ENCODE results near the gene YTHDC1.

The YTHDC1 gene

DNA sequence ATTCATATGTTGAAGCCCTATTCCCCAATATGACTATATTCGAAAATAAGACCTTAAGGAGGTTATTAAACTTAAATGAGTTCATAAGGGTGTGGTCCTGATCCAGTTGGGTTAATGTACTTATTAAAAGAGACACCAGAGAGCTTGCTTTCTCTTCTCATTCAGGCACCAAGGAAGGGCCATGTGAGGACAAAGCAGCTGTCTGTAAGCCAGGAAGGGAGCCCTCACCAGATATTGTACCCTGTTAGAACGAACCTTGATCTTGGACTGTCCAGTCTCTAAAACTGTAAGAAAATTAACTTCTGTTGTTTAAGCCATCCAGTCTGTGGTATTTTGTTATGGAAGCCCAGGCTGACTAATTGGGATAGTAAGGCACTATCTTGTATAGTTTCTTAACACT is 9.1 kb upstream of the YTHDC1 start:
- no peak for FAIRE-seq

DNA sequence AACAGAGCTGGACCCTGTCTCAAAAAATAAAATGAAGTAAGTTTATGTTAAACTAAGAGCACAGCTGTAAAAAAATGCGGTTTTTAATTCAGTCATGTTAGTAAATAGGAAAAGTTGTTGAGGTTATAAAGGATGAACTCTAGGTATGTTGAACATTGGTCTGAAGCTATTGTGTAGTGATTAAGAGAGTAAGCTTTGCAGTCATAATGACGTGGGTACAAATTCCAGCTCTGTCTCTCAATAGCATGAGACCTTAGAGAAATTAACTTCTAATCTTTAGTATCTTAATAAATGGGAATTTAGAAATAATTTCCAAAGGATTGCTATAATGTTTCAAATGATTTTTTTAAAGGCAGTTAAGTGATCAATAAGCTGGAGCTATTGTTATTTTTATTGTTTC is 2.9 kb upstream of the YTHDC1 start:
- FAIRE-seq = no peak

DNA sequence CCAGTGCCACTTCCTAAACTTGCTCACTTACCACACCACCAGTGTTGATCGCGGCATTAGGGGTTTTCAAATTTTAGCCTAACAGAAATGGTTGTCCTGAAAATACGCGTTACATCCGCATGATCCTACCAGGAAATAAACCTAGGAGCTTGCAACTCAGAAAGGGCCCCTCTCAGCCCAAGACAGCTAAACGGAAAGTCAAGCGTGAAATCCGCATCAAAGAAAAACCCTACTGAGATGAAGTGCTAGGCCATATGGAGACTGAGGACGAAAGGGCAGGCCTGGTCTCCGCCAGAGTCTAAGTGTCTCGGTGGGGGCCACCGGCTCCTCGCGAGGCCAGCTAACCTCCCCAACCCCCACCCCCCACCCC is 626 bp downstream of the YTHDC1 start:
- FAIRE-seq = no peak

DNA sequence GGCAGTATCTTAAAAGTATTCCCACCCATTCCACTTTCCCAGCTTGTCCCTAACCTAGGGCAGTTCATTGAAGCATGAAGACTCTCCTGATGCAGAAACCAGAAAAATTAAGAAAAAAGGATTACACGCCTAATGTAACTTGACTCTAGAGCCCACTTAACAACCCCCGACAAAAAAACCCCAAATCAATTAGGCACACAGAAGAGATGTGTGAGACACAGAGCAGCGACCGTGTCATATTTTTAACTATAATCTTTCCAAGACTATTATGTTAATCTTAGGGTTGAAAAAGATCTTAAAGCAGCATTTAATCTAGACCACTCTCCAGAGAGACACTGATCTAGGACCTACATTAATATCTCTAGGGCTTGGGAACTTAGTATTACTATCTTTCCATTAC is 1.3 kb downstream of the YTHDC1 start:
- FAIRE-seq = no peak

DNA sequence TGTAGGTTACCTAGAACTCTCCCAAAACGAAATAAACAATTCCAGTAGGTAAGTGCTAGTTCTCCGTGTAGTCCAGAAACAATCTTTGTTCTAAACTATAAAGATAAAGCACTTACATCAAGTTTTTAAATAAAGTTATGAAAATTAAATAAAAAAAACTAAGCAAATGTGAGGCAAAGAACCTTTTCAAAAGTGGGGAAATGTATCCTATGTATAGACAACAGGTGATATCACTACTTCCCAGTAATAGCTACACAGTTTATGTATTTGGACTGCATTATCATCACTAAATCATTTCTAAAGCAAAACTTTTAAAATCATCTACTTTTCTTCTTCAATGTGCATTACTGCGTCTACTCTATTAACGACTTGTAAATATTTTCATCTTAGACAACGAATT is 2.0 kb downstream of the YTHDC1 start:
- no peak for FAIRE-seq

DNA sequence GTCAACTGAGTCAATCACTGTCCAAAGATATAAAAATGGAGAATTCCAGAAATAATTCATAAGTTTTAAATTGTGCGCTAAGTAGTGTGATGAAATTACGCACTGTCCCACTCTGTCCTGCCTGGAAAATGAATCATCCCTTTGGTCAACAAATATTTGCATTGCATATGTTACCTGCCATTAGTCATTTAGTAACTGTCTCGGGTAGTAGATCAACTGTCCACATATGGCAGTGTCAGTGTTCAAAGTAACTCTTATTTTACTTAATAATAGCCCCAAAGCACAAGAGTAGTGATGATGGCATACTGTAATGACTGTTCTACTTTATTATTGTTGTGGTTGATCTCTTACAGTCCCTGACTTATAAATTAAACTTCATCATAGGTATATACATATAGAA is 3.4 kb downstream of the YTHDC1 start:
- no peak for FAIRE-seq

DNA sequence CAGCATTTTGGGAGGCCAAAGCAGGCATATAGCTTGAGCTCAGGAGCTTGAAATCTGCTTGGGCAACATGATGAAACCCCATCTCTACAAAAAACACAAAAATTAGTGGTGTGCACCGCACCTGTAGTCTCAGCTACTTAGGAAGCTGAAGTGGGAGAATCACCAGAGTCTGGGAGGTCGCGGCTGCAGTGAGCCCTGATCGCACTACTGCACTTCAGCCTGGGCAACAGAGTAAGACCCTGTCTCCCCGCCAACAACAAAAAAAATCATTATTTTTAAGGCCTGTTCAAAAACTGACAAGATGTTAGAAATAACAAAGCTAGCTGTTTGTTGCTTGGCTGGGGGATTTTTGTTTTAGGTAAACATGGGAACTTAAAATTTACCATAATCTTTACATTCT is 5.1 kb downstream of the YTHDC1 start:
- FAIRE-seq = no peak

DNA sequence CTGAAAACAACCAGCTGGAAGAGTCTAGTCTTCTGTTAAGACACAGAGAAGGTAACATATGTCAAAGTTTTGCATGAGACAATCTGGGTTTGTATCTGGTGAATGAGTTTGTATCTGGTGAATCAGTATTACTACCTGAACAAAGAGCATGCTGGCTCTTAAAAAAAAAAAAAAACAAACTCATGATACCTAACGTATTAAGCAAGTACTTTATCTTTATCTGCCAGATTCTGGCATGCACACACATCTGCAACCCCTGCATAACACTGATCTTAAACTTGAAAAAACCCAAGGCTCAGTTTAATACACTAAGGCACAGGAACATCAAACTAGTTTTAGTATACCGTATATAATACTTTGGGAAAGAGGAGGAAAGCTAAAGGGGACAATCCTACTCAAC is 5.8 kb downstream of the YTHDC1 start:
- no peak for FAIRE-seq

DNA sequence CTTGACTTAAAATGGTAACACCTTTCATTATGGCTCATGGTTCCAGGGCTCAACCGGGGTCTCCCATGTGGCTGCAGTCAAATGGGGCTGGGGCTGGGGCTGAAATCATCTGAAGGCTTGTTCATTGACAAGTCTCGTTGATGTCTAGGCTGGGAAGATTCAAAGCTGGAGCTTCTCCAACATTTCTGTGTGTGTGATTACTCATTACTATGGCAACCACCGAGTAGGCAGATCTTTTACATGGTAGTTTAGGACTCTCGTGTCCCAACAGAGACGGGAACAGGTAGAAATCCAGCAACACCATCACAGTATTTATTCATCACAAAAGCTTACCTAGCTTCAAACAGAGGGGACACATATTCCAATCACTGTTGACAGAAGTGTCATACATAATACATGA is 7.8 kb downstream of the YTHDC1 start:
- no peak for FAIRE-seq

DNA sequence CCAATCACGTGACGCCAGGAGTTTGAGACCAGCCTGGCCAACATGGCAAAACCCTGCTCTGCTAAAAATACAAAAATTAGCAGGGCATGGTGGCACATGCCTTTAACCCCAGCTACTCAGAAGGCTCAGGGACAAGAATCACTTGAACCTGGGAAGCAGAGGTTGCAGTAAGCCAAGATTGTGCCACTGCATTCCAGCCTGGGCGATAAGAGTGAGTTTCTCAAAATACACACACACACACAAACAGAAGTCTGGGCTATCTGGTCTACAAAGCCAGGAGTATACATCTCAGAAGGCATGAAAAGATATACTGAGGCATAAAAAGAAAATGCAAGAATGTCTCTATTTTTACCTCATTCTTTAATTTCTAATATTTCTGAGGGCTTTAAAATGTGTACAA is 11.3 kb downstream of the YTHDC1 start:
- FAIRE-seq = no peak

DNA sequence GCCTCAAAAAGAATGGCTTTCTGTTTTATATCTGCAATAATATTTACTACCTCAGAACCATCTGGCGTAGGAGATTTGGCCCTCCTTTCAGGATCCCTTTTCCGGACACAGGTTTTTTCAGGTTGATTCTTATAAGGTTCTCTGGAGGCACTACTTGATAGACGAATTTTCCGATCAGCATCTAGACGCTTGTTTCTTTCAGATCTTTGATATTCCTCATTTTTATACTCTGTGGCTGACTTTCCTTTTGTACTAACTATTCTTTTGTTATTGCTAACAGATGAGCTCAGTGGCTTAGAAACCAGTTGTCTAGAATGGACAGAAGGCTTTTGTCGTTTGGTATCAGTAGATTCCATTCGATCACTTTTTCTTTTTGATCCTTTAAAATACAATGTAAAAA is 12.4 kb downstream of the YTHDC1 start:
- FAIRE-seq = no peak

DNA sequence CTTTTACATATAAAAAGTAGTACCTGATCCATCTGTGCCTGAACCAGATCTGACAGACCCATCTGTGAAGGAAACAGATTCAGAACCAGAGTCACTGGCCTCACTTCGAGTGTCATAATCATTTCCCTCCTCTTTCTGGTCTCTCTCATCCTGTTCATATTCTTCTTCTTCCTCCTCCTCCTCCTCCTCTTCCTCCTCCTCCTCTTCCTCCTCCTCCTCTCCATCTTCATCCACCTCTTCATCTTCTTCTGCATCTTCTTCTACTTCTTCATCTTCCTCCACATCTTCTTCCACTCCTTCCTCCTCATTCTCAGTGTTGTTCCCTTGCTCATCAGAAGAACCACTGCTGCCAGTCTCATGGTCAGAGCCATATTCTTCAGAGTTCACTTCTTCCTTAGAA is 12.9 kb downstream of the YTHDC1 start:
- FAIRE-seq = no peak

DNA sequence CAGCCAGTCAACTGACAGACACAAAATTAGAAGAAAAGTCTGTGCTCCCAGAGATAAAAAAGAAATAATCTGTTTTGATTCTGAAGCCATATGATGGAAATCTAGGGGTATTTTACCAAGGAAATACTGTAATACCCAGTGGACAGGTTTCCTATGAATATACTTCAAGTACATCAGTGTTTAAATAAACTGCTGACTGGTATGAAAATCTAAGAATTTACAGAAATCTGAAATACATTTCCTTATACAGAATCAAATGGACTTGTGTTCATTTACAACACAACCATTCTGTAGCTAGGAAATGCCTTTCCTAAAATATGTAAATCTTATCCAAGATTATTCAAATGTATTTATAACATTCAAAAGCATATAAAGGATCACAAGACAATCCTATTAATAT is 13.4 kb downstream of the YTHDC1 start:
- no peak for FAIRE-seq

DNA sequence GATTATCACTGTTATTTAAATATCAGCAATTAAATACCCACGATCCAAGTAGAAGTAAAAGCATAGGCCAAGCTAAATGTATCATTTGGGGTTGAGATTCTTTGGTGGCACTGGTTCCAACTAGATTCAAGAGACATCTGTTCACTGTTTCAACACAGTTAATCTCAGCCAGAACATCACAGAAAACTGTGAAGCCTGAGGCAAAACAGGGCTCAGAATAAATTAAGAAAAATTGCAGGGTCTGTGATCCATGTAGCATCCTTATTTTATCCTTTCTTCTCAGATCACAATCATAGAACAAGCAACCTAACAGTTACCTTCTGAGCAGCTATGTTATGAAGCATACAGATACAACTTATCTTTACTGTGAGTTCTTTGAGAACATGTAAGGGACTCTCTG is 23.7 kb downstream of the YTHDC1 start:
- no peak for FAIRE-seq

DNA sequence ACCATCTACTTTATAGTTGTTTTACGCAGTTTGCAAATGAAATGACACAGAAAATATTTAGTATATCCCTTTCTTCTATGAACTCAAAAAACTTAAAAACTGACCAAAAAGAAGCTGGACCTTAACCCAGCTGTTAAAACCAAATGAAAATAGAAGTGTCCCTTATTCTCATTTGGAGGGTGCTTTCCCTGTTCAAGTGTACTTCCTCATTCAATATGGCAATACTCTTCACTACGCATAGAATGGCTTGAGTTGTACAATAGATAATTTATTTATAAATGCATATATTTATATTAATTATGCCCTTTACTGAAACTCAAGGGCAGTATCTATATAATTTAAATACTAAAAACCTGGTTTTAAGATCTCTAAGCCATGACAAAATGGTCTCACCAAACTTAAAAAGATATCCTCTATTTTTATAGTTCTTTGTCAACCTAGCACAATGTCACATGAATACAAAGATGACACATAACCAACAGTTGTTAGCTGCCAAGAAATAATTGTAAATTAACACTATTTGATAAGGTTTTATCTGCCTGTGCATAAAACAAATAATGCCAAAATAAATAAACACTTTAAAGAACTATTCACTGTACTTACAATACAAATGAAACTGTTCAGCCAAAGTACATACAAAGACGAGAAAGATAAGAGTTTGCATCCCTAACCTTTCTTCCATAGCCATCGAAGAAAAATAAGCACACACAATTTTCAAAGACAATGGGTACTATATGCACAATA is 25.2 kb downstream of the YTHDC1 start:
- no peak for FAIRE-seq

DNA sequence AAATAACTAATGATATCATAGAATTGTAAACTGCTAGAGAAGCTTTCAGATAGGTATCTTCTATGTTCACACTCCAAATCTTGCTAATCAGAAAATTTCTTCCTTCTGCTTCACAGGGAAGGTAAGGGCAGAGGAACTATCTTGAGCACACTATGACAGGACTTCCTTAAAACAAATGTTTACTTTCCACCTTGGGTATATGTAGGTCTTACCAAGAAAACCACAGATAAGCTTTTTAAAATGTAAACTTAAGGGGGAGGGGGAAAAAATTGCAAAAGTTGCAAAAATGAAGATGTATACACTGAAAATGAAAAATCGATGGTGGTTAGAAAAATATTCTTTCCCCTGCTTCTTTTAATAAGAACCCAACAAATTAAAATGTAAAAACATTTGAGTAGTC is 30.9 kb downstream of the YTHDC1 start:
- FAIRE-seq = no peak

DNA sequence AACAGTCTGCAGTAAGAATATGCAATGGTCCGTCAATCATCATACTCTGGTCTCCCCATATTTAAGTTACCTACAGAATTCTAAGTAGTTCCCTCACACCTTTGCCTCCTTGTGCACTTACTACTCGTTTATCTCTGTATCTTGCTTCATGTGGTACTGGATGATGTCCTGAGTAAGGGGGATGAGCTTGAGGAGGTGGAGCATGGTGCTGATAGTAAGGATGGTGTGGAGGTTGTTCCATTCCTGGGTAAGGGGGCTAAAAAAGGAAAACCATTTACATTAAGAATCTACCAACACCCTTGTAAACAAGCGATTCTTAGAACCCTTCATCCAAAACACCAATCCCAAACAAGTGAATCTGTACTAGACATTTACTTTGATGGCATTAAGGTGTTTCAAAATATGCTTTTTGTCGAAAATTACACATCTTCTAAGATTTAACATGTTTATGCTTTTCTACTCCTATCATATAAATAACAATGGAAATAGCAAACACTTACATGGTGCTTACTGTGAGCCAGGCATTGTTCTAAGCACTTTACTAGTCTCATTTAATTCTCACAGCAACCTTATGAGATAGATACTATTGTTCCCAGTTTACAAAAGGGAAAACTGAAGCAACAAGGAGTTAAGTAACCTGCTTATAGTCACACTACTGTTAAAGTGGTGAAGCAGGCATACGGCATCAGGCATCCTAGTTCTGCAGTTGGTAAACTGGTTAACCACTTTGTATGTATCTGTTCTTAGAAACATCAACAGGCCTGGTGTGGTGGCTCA is 33.5 kb downstream of the YTHDC1 start:
- no peak for FAIRE-seq

DNA sequence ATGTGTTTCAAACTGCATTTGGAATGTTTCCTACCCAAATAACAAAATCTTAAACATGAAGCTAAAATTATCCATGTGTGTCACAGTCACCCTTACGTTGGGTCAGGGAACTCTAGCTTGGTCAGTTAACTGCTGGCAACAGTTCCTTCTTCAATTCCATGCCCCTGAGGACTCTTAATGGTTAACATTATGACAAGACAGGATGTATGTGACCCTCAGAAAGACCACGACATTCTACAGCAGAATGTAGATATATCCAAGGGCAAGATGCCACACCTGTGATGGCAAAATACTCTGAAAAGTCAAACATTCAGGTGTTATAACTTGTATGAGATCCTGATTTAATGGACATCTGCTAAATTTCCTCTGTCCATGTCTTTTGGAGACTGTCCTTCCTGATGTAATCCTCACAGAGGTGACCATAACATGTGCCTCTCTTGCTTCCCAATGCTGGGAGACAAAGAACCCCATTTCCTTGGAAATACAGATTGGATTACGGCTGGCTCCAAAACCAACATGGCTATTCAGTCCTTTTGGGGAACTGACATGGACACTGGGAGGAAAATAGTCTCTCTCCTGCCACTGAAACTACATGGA is 39.1 kb downstream of the YTHDC1 start:
- FAIRE-seq = no peak

DNA sequence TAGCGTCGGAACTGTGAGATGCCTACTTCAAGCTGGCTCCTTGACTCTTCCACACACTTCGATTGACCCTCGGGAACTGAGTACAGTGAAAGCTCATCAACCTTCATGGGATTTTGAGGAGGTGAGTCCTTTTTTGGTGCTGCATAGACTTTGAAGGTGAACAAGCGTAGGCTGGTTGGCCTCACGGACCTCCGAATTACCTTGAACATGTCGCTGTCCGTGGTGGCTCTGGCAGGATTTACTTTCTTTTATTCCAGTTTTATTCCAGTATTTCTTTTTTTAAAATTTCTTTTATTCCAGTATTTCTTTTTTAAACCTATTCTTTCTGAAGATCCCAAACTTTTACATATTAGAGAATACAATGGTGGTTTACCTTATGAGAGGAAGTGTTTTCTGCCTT is 45.2 kb downstream of the YTHDC1 start:
- FAIRE-seq = no peak

DNA sequence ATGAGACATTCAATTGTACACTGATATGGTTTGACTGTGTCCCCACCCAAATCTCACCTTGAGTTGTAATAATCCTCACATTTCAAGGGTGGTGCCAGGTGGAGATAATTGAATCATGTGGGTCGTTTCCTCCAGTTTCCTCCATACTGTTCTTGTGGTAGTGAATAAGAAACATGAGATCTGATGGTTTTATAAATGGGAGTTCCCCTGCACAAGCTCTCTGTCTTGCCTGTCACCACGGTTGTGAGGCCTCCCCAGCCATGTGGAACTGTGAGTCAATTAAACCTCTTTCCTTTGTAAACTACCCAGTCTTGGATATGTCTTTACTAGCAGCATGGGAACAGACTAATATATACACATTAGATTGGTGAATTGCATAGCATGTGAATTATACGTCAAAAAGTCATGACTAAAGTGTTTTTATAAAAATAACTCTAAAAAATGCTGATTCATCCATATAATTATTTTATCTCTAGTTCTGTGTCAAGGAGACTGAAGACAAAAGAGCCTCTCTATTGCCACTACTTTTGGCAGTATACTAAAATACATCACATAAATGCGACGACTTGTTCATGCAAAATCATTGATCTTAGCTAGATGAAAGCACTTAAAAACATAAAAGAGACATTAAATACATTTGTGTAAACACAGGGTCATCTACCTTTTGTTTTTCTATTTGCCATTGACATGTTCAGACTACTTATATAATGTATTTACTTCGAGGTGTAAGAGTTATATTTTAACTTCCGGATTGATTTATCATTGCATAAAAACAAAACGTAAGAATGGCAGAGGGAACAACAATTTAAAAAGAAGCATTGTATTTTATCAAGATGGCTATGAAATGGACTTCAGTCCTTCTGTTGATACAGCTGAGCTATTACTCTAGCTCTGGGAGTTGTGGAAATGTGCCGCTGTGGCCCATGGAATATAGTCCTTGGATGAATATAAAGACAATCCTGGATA is 50.1 kb downstream of the YTHDC1 start:
- no peak for FAIRE-seq

DNA sequence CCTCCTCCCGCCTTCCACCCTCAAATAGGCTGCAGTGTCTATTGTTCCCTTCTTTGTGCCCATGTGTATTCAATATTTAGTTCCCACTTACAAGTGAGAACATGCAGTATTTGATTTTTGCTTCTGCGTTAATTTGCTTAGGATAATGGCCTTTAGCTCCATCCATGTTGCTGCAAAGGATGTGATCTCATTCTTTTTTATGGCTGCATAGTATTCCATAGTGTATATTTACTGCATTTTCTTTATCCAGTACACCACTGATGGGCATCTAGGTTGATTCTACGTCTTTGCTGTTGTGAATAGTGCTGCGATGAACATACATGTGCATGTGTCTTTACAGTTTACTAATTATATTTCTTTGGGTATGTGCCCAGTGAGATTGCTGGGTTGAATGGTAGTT is 52.8 kb downstream of the YTHDC1 start:
- no peak for FAIRE-seq

DNA sequence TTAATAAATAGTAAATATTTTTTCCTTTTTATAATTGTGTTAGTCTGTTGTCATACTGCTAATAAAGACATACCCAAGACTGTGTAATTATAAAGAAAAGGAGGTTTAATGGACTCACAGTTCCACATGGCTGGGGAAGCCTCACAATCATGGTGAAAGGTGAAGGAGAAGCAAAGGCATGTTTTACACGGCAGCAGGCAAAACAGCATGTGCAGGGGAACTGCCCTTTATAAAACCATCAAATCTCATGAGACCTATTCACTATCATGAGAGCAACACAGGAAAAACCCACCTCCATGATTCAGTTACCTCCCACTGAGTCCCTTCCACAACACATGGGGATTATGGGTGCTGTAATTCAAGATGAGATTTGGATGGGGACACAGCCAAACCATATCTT is 58.6 kb downstream of the YTHDC1 start:
- no peak for FAIRE-seq

DNA sequence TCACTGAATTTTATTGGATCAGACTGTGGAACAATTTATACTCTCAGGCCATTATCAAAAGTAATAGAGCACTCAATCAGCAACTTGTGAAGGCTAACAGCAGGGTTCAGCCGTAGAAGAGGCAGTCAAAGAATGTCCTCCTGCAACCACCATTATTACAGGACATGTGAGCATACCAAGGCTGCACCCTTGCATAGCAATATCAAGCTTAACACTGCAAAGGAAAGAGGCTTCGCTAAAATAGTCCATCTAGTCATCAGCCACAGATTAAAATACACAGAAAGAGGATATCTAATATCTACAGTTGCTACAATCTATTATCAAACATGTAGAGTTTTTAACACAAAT is 61.5 kb downstream of the YTHDC1 start:
- FAIRE-seq = no peak
